Neural crest cell (in vitro differentiated cells): ENCODE data around the gene OR6K3. TPM values are rescaled to one million over a fixed set of nuclear protein-coding genes. Genes with fewer than 3 reads are reported as not detected.

Experiments
- DNase-seq: peaks from one replicate; pipeline ENCODE4 v3.0.0; 2021; ENCODE audit warnings: low read depth, mixed read lengths, low spot score
- H3K27ac Mint-ChIP-seq: one replicate; pipeline ENCODE4 v1.8.0; 2021; ENCODE audit warnings: mild to moderate bottlenecking, mixed read lengths; ENCODE audit not compliant: unreplicated experiment
- H3K27me3 Mint-ChIP-seq: 2 replicates; pipeline ENCODE4 v1.8.0; 2021; ENCODE audit warnings: low read depth, mild to moderate bottlenecking, mixed read lengths
- H3K36me3 Mint-ChIP-seq: 2 replicates; pipeline ENCODE4 v1.8.0; 2021; ENCODE audit warnings: low read depth, mild to moderate bottlenecking, mixed read lengths
- H3K4me1 Mint-ChIP-seq: 2 replicates; pipeline ENCODE4 v1.8.0; 2021; ENCODE audit warnings: mixed read lengths
- H3K4me3 Mint-ChIP-seq: one replicate; pipeline ENCODE4 v1.8.0; 2021; ENCODE audit warnings: mild to moderate bottlenecking, mixed read lengths
- H3K9me3 Mint-ChIP-seq: 2 replicates; pipeline ENCODE4 v1.8.0; 2021; ENCODE audit warnings: mixed read lengths
- CTCF ChIP-seq: fragments of 200-600 bp; sonication (generic); conservative IDR thresholded peaks from 2 replicates; pipeline ENCODE4 v1.5.0; 2021; ENCODE audit warnings: antibody characterized with exemption, mild to moderate bottlenecking
- total RNA-seq: library from RNA; stranded (reverse); gene quantifications from 2 replicates; pipeline ENCODE4 v1.2.1, GENCODE V29; 2021

OR6K3 gene
- total RNA-seq, 1 donor from 2014 or later = not detected

DNA sequence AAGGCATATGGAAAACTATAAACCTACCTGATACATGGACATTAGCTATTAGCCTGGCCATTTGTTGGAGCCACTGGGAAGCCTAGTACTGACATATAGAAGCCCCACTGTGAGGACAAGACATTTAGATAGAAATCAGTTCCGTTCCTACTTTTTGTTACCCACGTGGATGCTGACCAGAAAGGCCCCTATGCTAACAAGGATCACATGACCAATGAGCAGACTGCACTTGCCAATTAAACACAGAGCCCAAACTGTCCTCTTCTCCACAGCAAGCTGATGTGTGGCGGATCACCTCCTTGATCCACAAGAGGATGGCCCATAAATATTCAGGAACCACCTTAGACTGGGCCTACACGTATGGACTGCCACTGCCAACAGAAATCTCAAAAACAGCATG is 11.2 kb upstream of the OR6K3 start:
- Mint-ChIP-seq H3K27ac (no peak overlapping the region), H3K9me3 (no peaks in the 10 kb centered on the region), H3K36me3 (no peaks in the 10 kb centered on the region), H3K27me3 (peaks cover 25% of the 10 kb centered on the region), H3K4me1 (no peaks in the 10 kb centered on the region), H3K4me3 (no peak overlapping the region)
- no peak for TF ChIP-seq CTCF
- DNase-seq = no peak

DNA sequence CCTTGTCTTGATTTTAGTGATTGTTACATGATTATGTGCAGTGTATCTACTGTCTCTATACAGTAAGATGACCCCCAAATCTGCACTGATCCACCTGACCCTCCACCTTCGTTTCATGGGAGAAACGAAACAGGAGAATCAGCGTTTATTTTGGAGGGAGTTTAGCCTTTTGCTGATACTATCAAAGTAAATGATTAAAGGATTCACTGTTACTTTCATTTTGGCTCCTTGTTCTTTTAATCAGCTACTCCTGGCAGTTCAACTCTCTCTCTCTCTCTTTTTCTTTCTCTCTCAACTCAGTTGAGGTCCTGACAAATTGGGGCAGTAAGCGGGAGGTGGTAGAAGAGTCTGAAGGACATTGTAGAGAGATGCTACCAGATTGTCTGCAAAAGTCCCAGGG is 9.9 kb upstream of the OR6K3 start:
- no peak for DNase-seq
- no peak overlapping the region for H3K27ac Mint-ChIP-seq
- H3K4me3 Mint-ChIP-seq = no peak overlapping the region
- H3K27me3 Mint-ChIP-seq = peaks cover 34% of the 10 kb centered on the region
- no peaks in the 10 kb centered on the region for H3K36me3 Mint-ChIP-seq
- H3K4me1 Mint-ChIP-seq = no peaks in the 10 kb centered on the region
- no peak for TF ChIP-seq CTCF
- no peaks in the 10 kb centered on the region for H3K9me3 Mint-ChIP-seq

DNA sequence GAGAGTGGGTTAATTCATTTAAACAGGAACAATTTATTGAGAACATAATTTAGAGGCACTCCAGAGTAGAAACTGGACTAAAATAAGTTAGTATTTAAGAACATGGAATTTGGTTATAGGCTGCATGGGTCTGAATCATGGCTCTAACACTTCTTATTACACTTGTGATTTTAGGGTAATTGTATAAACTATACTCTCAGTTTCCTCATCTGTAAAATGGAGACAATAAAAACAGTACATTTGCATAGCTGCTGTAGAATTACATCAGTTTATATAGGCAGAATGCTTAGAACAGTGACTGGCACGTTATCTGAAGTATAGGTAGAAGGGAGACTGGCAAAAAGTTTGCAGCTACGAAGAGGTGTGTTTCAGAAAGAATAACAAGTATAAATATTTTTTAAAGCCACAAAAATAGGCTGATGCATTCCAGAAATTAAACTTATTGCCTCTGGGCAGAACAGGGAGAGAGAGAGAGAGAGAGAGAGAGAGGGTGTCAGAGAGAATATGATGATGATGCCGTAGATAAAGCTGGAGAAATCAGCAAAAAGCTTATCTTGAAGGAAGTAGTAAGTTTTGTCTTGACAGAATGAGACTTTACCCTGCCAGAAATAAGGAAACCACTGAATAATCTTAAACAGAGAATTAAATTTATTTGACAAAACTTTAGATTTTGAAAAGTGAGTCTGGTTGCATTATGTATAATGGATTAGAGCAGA is 8.1 kb upstream of the OR6K3 start:
- DNase-seq = no peak

GRCh38 chr1:158724442-158724841 is 3.9 kb upstream of the OR6K3 start:
- Mint-ChIP-seq H3K4me3 (no peak overlapping the region), H3K4me1 (no peaks in the 10 kb centered on the region), H3K9me3 (no peaks in the 10 kb centered on the region), H3K36me3 (no peaks in the 10 kb centered on the region), H3K27ac (no peak overlapping the region), H3K27me3 (peaks cover 53% of the 10 kb centered on the region)
- DNase-seq = no peak
- TF ChIP-seq CTCF = no peak

More for the DNA sequence above, 8.1 kb upstream of the OR6K3 start:
- H3K4me1 Mint-ChIP-seq = no peaks in the 10 kb centered on the region
- H3K27me3 Mint-ChIP-seq = peaks cover 38% of the 10 kb centered on the region
- no peak overlapping the region for H3K4me3 Mint-ChIP-seq
- H3K27ac Mint-ChIP-seq = no peak overlapping the region
- no peak for TF ChIP-seq CTCF
- no peaks in the 10 kb centered on the region for H3K9me3 Mint-ChIP-seq
- no peaks in the 10 kb centered on the region for H3K36me3 Mint-ChIP-seq

DNA sequence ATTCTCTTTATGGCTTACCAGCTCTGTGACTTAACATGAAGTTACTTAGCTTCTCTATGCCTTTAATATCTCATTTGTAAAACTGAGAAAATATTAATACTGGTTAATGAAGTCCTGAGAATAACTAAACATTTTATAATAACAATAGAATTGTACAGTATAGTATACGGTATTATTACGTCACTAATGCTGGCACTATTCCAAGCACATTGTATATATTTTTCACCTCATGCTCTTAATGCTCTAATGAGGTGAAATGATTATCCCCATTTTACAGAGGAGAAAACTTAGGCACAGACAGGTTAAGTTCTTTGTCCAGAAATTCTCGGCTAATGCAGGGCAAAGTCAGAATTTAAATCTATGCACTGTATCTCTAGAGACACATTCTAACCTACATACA is 856 bp downstream of the OR6K3 start:
- DNase-seq = no peak

More for the DNA sequence above, 856 bp downstream of the OR6K3 start:
- Mint-ChIP-seq H3K27me3 (peaks cover 57% of the 10 kb centered on the region), H3K36me3 (no peaks in the 10 kb centered on the region), H3K27ac (no peak overlapping the region), H3K9me3 (peaks cover 2% of the 10 kb centered on the region), H3K4me1 (no peaks in the 10 kb centered on the region), H3K4me3 (no peak overlapping the region)
- no peak for TF ChIP-seq CTCF
